ENCODE results near the gene SLC16A8.

SLC16A8 gene

DNA sequence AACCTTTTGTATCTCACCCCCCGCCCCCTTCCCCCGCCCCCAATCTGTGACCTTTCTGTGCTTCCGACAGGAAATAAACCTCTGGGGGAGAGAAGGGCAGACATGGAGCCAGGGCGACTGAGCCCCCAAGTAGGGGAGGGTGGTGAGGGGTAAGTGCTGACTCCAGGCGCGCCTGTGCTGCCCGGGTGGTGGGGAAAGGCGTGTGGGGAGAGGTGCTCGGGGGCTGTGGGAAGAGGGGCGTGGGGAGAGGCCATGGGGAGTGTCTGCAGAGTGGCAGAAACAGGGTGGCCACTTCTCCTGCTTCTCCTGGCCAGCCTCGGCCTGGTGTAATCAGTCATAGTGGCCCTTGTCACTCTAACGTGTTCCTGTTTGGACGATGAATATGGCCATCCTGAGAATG lies 8.0 kb downstream of the SLC16A8 start:
- no peaks in the 10 kb centered on the region for H3K9me3 Mint-ChIP-seq
- no peaks in the 10 kb centered on the region for H3K4me1 Mint-ChIP-seq
- H3K36me3 Mint-ChIP-seq: peaks cover 20% of the 10 kb centered on the region
- no peak for DNase-seq (ENCODE audit: low spot score in 2 of 2)
- no peak overlapping the region for H3K4me3 Mint-ChIP-seq
- no peak for ATAC-seq (ENCODE audit: low read depth)
- H3K27ac Mint-ChIP-seq: no peak overlapping the region
- peaks cover 6% of the 10 kb centered on the region for H3K27me3 Mint-ChIP-seq

- H3K27ac Mint-ChIP-seq: no peak overlapping the region
- DNase-seq (ENCODE audit: low spot score in 2 of 2) (no peak), ATAC-seq (ENCODE audit: low read depth) (no peak)
- peaks cover 6% of the 10 kb centered on the region for H3K27me3 Mint-ChIP-seq
- H3K4me1 Mint-ChIP-seq: no peaks in the 10 kb centered on the region
- no peak overlapping the region for H3K4me3 Mint-ChIP-seq
- H3K36me3 Mint-ChIP-seq: peaks cover 25% of the 10 kb centered on the region
- H3K9me3 Mint-ChIP-seq: no peaks in the 10 kb centered on the region
Observed at GRCh38 chr22:38075105-38075825, 8.7 kb downstream of the SLC16A8 start.

GRCh38 chr22:38074181-38075104 lies 9.5 kb downstream of the SLC16A8 start:
- DNase-seq (ENCODE audit: low spot score in 2 of 2) (no peak), ATAC-seq (ENCODE audit: low read depth) (no peak)
- Mint-ChIP-seq H3K9me3 (no peaks in the 10 kb centered on the region), H3K36me3 (peaks cover 28% of the 10 kb centered on the region), H3K27ac (no peak overlapping the region), H3K4me1 (no peaks in the 10 kb centered on the region), H3K27me3 (peaks cover under 1% of the 10 kb centered on the region), H3K4me3 (no peak overlapping the region)

DNA sequence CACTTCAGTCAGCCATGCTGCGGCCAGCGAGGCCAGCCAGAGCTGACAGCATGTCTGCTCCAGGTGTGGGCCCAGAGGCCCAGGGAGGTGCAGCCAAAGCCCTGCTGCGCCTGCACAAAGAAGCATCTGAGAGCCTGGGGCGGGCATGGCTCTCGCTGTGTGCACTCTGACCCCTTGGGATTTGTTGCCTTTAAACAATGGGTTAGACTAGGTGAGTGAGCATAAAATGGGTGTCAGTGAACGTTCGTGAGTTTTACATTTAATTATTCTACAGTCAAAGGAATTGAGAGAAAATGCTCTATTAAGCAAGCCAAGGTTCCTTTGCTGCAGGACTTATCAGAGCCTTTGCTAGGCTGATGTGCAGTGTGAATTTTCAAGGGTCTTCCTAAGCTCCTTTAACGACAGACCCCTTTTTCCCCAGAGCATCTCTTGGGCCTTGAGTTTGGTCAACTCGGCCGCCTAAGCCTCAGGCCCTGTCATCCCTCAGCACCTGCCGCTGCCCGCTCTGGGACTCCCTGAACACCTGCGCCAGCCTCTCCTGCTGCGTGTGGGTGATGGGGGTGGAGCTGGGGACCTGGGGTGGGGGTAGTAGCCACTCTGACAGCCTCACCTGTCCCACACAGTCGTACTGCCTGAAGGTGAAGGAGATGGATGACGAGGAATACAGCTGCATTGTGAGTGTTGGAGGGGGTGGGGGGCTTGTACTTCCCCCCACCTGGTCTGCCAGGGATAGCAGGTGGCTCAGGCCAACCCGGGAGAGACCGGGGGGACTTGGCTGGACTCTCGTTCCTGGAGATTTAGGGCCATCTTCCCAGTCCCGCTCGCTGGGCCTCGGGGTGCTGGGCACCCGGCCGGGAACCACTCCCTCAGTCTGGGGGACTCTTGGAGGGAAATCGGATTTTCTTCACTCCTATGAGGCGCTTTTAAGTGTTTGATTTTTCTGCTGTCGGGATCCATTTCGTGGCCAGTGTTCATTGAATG lies 10.5 kb downstream of the SLC16A8 start:
- no peaks in the 10 kb centered on the region for H3K27me3 Mint-ChIP-seq
- ATAC-seq (ENCODE audit: low read depth): no peak
- H3K27ac Mint-ChIP-seq: no peak overlapping the region
- no peak overlapping the region for H3K4me3 Mint-ChIP-seq
- H3K4me1 Mint-ChIP-seq: no peaks in the 10 kb centered on the region
- H3K9me3 Mint-ChIP-seq: no peaks in the 10 kb centered on the region
- H3K36me3 Mint-ChIP-seq: peaks cover 28% of the 10 kb centered on the region
- DNase-seq (ENCODE audit: low spot score in 2 of 2): no peak

DNA sequence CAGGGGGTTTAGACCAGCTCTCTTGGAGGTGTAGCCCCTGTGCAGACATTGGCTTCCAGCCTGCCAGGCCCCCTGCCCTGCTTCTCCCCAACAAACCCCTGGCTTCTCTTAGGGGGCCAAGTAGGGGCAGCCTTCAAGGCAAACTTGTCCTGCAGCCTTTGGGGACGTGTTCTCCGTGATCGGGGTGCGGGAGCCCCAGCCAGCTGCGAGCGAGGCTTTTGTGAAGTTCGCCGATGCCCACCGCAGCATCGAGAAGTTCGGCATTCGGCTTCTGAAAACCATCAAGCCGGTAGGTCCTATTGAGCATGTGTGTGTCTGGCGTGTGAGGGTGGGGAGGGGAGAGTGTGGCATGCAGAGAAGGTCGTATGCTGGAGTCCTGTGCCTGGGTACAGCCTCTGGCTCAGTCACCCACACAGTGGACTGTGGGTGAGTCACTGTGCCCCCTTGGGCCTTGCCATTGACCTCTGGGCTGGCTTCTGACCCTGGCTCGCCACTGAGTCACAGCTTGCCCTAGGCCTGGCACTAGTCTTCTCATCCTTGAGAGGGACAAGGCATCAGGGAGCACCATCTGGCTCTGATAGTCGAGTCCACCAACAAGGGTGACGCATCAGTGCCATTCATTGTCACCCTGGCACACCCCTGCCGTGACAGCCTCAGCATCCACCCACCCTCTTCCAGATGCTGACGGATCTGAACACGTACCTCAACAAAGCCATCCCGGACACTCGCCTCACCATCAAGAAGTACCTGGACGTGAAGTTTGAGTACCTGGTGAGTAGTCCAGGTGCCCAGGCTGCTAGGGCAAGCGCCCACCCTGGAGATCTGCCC lies 11.4 kb downstream of the SLC16A8 start:
- no peak overlapping the region for H3K27ac Mint-ChIP-seq
- no peak overlapping the region for H3K4me3 Mint-ChIP-seq
- ATAC-seq (ENCODE audit: low read depth): no peak
- DNase-seq (ENCODE audit: low spot score in 2 of 2): no peak
- no peaks in the 10 kb centered on the region for H3K9me3 Mint-ChIP-seq
- no peaks in the 10 kb centered on the region for H3K27me3 Mint-ChIP-seq
- H3K4me1 Mint-ChIP-seq: no peaks in the 10 kb centered on the region
- peaks cover 33% of the 10 kb centered on the region for H3K36me3 Mint-ChIP-seq

GRCh38 chr22:38071421-38072321 lies 12.3 kb downstream of the SLC16A8 start:
- no peaks in the 10 kb centered on the region for H3K27me3 Mint-ChIP-seq
- H3K9me3 Mint-ChIP-seq: no peaks in the 10 kb centered on the region
- no peak overlapping the region for H3K27ac Mint-ChIP-seq
- no peak for ATAC-seq (ENCODE audit: low read depth)
- no peak overlapping the region for H3K4me3 Mint-ChIP-seq
- H3K36me3 Mint-ChIP-seq: peaks cover 36% of the 10 kb centered on the region
- no peak for DNase-seq (ENCODE audit: low spot score in 2 of 2)
- no peaks in the 10 kb centered on the region for H3K4me1 Mint-ChIP-seq

DNA sequence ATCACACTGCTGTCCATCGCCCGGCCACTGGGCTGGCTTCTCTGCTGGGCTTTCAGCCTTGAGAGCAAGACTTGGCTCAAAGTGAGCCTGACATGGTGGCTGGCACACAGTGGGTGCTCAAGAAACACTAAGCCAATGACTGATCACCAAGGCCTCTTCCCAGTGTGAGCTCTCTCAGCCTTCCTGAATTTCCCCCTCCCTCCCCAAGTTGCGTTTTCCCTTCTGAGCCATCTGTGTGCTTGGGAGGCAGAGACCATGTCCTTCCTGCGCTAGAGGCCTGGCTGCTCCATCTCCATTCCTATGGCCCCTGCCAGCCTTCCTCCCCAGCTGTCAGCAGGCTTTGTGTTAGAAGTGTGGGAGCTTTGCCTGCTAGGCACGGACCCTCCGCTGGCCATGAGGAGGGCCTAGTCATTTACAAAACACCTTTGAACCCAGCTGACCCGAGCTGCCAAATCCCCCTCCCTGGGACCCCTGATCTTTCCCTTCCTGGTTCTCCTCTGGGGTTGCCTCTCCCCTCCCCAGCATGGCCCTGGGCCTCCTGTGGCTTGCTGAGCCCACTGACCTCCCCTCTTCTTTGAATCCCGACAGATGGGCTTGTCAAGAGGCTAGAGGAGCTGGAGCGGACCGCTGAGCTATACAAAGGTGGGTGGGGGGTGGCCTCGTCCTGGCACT lies 13.6 kb downstream of the SLC16A8 start:
- Mint-ChIP-seq H3K27me3 (no peaks in the 10 kb centered on the region), H3K4me1 (no peaks in the 10 kb centered on the region), H3K9me3 (no peaks in the 10 kb centered on the region), H3K4me3 (no peak overlapping the region), H3K36me3 (peaks cover 40% of the 10 kb centered on the region), H3K27ac (no peak overlapping the region)
- DNase-seq (ENCODE audit: low spot score in 2 of 2) (no peak), ATAC-seq (ENCODE audit: low read depth) (no peak)

DNA sequence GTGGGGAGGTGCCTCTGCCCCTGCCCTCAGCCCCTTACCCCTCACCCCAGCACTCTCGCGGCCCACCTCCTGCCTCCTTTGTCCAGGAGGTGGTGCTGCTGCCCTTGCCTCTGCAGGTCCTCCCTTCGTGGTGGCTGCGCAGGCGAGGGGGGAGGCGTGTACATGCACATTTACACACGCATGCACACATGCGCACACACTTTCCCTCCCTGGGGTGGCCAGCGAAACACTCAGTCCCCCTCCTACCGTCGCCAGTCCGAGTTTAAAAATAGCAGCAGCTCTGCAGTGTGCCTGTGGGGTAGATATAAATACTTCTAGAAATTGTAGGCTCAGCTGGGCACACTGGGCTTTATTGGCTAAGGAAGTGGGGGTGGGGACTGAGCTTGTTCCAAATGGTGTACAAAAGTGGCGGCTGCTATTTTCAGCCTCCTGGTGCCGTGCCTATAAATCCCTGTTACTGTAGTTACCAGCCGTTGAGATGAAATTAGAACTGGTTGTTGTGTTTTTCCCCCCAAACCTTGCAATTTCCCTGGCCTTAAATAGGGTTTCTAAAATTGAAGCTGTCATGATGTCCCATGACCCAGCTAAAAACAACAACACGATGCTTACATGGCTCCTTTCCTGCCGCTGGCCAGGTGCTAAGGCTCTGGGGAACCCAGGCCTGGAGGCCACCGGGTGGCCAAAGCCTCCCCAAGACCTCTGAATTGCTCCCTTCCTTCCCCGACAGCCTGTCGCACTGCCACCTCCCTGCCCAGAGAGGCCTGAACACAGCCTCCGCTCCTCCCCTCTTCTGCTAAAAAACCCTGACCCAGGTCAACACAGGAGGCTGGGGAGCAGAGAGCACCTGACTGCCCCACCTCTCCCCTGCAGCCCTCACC lies 14.4 kb downstream of the SLC16A8 start:
- ATAC-seq (ENCODE audit: low read depth): no peak
- H3K27ac Mint-ChIP-seq: no peak overlapping the region
- H3K4me1 Mint-ChIP-seq: no peaks in the 10 kb centered on the region
- no peaks in the 10 kb centered on the region for H3K27me3 Mint-ChIP-seq
- H3K4me3 Mint-ChIP-seq: no peak overlapping the region
- DNase-seq (ENCODE audit: low spot score in 2 of 2): no peak
- no peaks in the 10 kb centered on the region for H3K9me3 Mint-ChIP-seq
- H3K36me3 Mint-ChIP-seq: peaks cover 44% of the 10 kb centered on the region

GRCh38 chr22:38068641-38069371 lies 15.2 kb downstream of the SLC16A8 start:
- ATAC-seq (ENCODE audit: low read depth) (no peak), DNase-seq (ENCODE audit: low spot score in 2 of 2) (no peak)
- H3K36me3 Mint-ChIP-seq: peaks cover 41% of the 10 kb centered on the region
- H3K27me3 Mint-ChIP-seq: no peaks in the 10 kb centered on the region
- no peaks in the 10 kb centered on the region for H3K4me1 Mint-ChIP-seq
- H3K27ac Mint-ChIP-seq: no peak overlapping the region
- no peak overlapping the region for H3K4me3 Mint-ChIP-seq
- H3K9me3 Mint-ChIP-seq: no peaks in the 10 kb centered on the region

GRCh38 chr22:38067761-38068360 lies 16.1 kb downstream of the SLC16A8 start:
- no peaks in the 10 kb centered on the region for H3K9me3 Mint-ChIP-seq
- peaks cover 38% of the 10 kb centered on the region for H3K36me3 Mint-ChIP-seq
- DNase-seq (ENCODE audit: low spot score in 2 of 2): no peak

More at GRCh38 chr22:38067761-38068360, 16.1 kb downstream of the SLC16A8 start:
- H3K27ac Mint-ChIP-seq: no peak overlapping the region
- ATAC-seq (ENCODE audit: low read depth): no peak
- no peaks in the 10 kb centered on the region for H3K27me3 Mint-ChIP-seq
- H3K4me3 Mint-ChIP-seq: no peak overlapping the region
- H3K4me1 Mint-ChIP-seq: peaks cover under 1% of the 10 kb centered on the region

Measured in memory B cell (primary cell).